DOHH2 (cell line): ENCODE results near the gene TYW1.
"Not testable (repeated sequence)": the region's sequence is repeated elsewhere in the genome, so short reads cannot be mapped to it uniquely, and the experiment has no call there.

Experiments used
- H3F3A ChIP-seq: fragments of 200-600 bp; sonication (generic), shearing (Covaris generic); 2 replicates; pipeline ENCODE4 v1.6.0; 2016; ENCODE audit warnings: antibody characterized with exemption, mild to moderate bottlenecking; ENCODE audit not compliant: control insufficient read depth, insufficient read depth
- H3K27ac ChIP-seq: fragments of 200-600 bp; sonication (generic); 2 replicates; pipeline ENCODE4 v1.5.1; 2014; ENCODE audit warnings: low read depth, mild to moderate bottlenecking, low read length, moderate library complexity
- H3K27me3 ChIP-seq: fragments of 200-600 bp; sonication (generic); 2 replicates; pipeline ENCODE4 v1.6.1; 2014; ENCODE audit warnings: mild to moderate bottlenecking, low read length, mixed read lengths; ENCODE audit not compliant: control insufficient read depth
- H3K36me3 ChIP-seq: fragments of 200-600 bp; sonication (generic); 2 replicates; pipeline ENCODE4 v1.6.1; 2014; ENCODE audit warnings: mild to moderate bottlenecking, low read length, moderate library complexity, mixed read lengths; ENCODE audit not compliant: control insufficient read depth
- H3K4me1 ChIP-seq: fragments of 200-600 bp; sonication (generic); 2 replicates; pipeline ENCODE4 v1.6.1; 2014; ENCODE audit warnings: mild to moderate bottlenecking, low read length, mixed read lengths; ENCODE audit not compliant: control insufficient read depth
- H3K4me2 ChIP-seq: fragments of 200-600 bp; sonication (generic); 2 replicates; pipeline ENCODE4 v1.6.0; 2014; ENCODE audit warnings: mild to moderate bottlenecking, low read length, moderate library complexity
- H3K4me3 ChIP-seq: fragments of 200-600 bp; sonication (generic); 2 replicates; pipeline ENCODE4 v1.5.1; 2014; ENCODE audit warnings: mild to moderate bottlenecking, low read length, mixed read lengths
- H3K79me2 ChIP-seq: fragments of 200-600 bp; sonication (generic); 2 replicates; pipeline ENCODE4 v1.6.1; 2014; ENCODE audit warnings: mild to moderate bottlenecking, low read length, mixed read lengths; ENCODE audit not compliant: control insufficient read depth
- H3K9me2 ChIP-seq: fragments of 200-600 bp; sonication (generic); replicated peaks from 2 replicates; pipeline ENCODE4 v1.6.1; 2014; ENCODE audit warnings: mild to moderate bottlenecking, low read length, mixed read lengths; ENCODE audit not compliant: control insufficient read depth
- H3K9me3 ChIP-seq: fragments of 200-600 bp; sonication (generic); 2 replicates; pipeline ENCODE4 v1.6.1; 2014; ENCODE audit warnings: antibody characterized with exemption, low read length, mixed read lengths; ENCODE audit not compliant: control insufficient read depth, insufficient read depth
- H4K20me1 ChIP-seq: fragments of 200-600 bp; sonication (generic); 2 replicates; pipeline ENCODE4 v1.6.0; 2014; ENCODE audit warnings: low read depth, mild to moderate bottlenecking, antibody characterized with exemption, low read length, moderate library complexity; ENCODE audit not compliant: control insufficient read depth, insufficient read depth
- EZH2phosphoT487 ChIP-seq: fragments of 200-600 bp; sonication (generic); IDR thresholded peaks from 2 replicates; pipeline ENCODE4 v1.6.1; 2017; ENCODE audit warnings: borderline replicate concordance, mild to moderate bottlenecking, antibody characterized with exemption, low read length, moderate library complexity, mixed read lengths
- TF ChIP-seq, protein P1 (sequence below): fragments of 200-600 bp; sonication (generic); IDR thresholded peaks from one replicate; pipeline ENCODE4 v1.5.1; 2014; ENCODE audit warnings: antibody characterized with exemption, mild to moderate bottlenecking, low read depth, low read length; ENCODE audit not compliant: poor library complexity, severe bottlenecking

Gene TYW1

DNA sequence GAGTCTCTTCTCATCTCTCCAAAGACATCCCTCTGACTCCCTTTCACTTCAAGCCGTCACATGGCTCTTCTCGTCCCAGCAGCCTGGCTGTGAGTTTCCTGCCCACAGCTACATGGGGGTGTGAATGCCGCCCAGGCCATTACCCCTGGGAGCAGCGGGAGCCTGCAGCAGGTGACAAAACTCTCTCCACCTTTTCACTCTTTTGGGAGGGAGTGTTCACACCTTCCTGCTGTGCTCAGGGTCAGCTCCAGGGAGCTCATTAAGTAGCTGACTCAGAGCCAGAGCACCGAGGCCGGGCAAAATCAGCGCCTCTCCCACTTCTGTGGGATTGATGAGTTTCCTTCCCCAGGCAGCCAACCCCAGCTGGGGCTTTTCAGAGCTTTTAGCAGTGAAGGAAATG lies 271.3 kb downstream of the TYW1 start:
- Histone ChIP-seq H3K27ac (no peak overlapping the region), H3K9me3 (no peaks in the 10 kb centered on the region), H3K4me1 (no peaks in the 10 kb centered on the region), H3K27me3 (no peaks in the 10 kb centered on the region), H3K36me3 (no peaks in the 10 kb centered on the region), H3K4me3 (no peak overlapping the region), H3K9me2 (no peaks in the 10 kb centered on the region), H4K20me1 (no peaks in the 10 kb centered on the region), H3K79me2 (no peaks in the 10 kb centered on the region), H3F3A (no peaks in the 10 kb centered on the region), H3K4me2 (no peak overlapping the region)
- TF ChIP-seq, protein P1, sequence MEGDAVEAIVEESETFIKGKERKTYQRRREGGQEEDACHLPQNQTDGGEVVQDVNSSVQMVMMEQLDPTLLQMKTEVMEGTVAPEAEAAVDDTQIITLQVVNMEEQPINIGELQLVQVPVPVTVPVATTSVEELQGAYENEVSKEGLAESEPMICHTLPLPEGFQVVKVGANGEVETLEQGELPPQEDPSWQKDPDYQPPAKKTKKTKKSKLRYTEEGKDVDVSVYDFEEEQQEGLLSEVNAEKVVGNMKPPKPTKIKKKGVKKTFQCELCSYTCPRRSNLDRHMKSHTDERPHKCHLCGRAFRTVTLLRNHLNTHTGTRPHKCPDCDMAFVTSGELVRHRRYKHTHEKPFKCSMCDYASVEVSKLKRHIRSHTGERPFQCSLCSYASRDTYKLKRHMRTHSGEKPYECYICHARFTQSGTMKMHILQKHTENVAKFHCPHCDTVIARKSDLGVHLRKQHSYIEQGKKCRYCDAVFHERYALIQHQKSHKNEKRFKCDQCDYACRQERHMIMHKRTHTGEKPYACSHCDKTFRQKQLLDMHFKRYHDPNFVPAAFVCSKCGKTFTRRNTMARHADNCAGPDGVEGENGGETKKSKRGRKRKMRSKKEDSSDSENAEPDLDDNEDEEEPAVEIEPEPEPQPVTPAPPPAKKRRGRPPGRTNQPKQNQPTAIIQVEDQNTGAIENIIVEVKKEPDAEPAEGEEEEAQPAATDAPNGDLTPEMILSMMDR: no peak
- no peak for TF ChIP-seq EZH2phosphoT487

DNA sequence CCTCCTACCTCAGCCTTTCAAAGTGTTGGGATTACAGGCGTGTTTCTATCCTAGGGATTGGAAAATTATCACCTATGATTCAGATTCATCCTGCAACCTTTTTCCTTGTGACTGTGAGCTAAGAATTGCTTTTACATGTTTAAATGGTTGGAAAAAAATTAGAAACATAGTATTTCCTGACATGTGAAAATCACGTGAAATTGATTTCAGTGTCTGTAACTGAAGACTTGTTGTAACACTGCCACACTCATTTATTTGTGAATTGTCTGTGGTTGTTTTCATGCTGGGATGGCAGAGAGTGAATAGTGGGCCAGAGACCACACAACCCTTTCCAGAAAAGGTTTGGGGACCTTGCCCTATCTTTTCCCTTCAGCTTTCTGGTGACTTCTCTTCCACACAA lies 273.3 kb downstream of the TYW1 start:
- H3K27me3 ChIP-seq, H3K27ac ChIP-seq, H3K4me3 ChIP-seq, H3K9me3 ChIP-seq, H3K4me1 ChIP-seq, H3K79me2 ChIP-seq, H3F3A ChIP-seq, H3K36me3 ChIP-seq, H3K4me2 ChIP-seq, H3K9me2 ChIP-seq, H4K20me1 ChIP-seq: not testable (repeated sequence)
